ENCODE data around the gene MAML2. TPM values are rescaled to one million over a fixed set of nuclear protein-coding genes. Genes with fewer than 3 reads are reported as not detected.

The MAML2 gene
- total RNA-seq, 1 experiment from 2014 or later = 2.7 TPM

DNA sequence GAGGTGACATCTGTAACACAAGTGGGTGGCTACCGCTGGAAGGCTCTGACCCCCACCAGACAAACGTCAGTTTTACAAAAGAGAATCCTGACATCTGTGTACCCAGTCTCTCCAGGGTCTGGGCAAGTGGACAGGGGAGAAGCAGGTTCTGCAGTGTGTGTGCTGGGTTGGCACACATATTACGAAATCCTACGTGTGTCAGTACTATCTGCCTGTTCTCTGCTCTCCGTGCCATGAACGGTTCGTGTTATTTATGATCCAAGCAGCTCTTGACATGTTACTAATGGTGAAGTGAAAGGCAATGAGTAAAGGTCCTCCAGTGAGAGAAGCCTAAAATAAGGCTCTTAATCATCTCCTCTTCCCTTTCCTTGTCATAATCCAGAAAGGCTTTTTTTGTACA, 217.6 kb downstream of the MAML2 start:
- Mint-ChIP-seq H3K9me3 (no peaks in the 10 kb centered on the region; a peak in 1 of 5 replicates), H3K36me3 (ENCODE audit: insufficient read depth in 1 of 3, low read depth in 3 of 3) (no peaks in the 10 kb centered on the region; a peak in 1 of 7 replicates), H3K4me3 (no peak overlapping the region), H3K27me3 (ENCODE audit: low read depth) (no peaks in the 10 kb centered on the region), H3K4me1 (peaks cover 4 to 11% of the 10 kb centered on the region in 2 experiments; a peak in 3 of 4 replicates), H3K27ac (no peak overlapping the region; a peak in 1 of 7 replicates)
- no peak overlapping the region for H3K4ac ChIP-seq (ENCODE audit: low read depth, low read length)
- no peak overlapping the region for H2BK15ac ChIP-seq (ENCODE audit: low read depth, low read length)
- no peaks in the 10 kb centered on the region for H3K27me3 ChIP-seq (ENCODE audit: insufficient read depth, low read length)
- H3K23me2 ChIP-seq (ENCODE audit: insufficient read length, low read depth, low read length, poor library complexity, severe bottlenecking) = no peaks in the 10 kb centered on the region
- no peak overlapping the region for H2BK20ac ChIP-seq (ENCODE audit: low read depth, low read length, poor library complexity, severe bottlenecking)
- H3K4me1 ChIP-seq (ENCODE audit: insufficient read depth, low read length) = no peaks in the 10 kb centered on the region; the same call in 1 of the 2 replicates
- H2BK5ac ChIP-seq (ENCODE audit: insufficient read length, low read length) = no peak overlapping the region
- no peak overlapping the region for H3K23ac ChIP-seq (ENCODE audit: insufficient read length, low read depth, low read length)
- no peak overlapping the region for H2BK120ac ChIP-seq (ENCODE audit: low read depth, low read length, poor library complexity, severe bottlenecking)
- no CpG with 5 or more reads among the region's 7 CpGs for WGBS (ENCODE audit: extremely low coverage, insufficient read length, low lambda C conversion rate)
- H3T11ph ChIP-seq (ENCODE audit: low read length) = no peak overlapping the region
- no peak overlapping the region for H3K9ac ChIP-seq (ENCODE audit: extremely low read depth, insufficient read length, low read length)
- H3K27ac ChIP-seq (ENCODE audit: insufficient read length, low read depth, low read length) = no peak overlapping the region
- TF ChIP-seq, protein P1, sequence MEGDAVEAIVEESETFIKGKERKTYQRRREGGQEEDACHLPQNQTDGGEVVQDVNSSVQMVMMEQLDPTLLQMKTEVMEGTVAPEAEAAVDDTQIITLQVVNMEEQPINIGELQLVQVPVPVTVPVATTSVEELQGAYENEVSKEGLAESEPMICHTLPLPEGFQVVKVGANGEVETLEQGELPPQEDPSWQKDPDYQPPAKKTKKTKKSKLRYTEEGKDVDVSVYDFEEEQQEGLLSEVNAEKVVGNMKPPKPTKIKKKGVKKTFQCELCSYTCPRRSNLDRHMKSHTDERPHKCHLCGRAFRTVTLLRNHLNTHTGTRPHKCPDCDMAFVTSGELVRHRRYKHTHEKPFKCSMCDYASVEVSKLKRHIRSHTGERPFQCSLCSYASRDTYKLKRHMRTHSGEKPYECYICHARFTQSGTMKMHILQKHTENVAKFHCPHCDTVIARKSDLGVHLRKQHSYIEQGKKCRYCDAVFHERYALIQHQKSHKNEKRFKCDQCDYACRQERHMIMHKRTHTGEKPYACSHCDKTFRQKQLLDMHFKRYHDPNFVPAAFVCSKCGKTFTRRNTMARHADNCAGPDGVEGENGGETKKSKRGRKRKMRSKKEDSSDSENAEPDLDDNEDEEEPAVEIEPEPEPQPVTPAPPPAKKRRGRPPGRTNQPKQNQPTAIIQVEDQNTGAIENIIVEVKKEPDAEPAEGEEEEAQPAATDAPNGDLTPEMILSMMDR (conservative IDR thresholded peaks at IDR 0.05) = no peak
- no peak overlapping the region for H2AFZ ChIP-seq (ENCODE audit: low read length)
- DNase-seq = no peak
- H4K8ac ChIP-seq (replicated peaks; ENCODE audit: insufficient read length, low read depth, low read length) = no peak overlapping the region
- no peaks in the 10 kb centered on the region for H3K79me2 ChIP-seq (ENCODE audit: insufficient read depth, low read length)
- no peaks in the 10 kb centered on the region for H4K20me1 ChIP-seq (ENCODE audit: control insufficient read depth, insufficient read depth, insufficient read length)
- H3K18ac ChIP-seq (ENCODE audit: insufficient read length, low read depth, low read length) = no peak overlapping the region
- H2AK5ac ChIP-seq (ENCODE audit: insufficient read length, low read length) = no peak overlapping the region
- H3K56ac ChIP-seq (ENCODE audit: insufficient read length, low read depth, low read length) = no peak overlapping the region
- H3K79me1 ChIP-seq (ENCODE audit: insufficient read depth, low read depth, low read length, poor library complexity, severe bottlenecking) = no peaks in the 10 kb centered on the region
- no peak overlapping the region for H3K4me2 ChIP-seq (ENCODE audit: insufficient read depth, insufficient read length, low read length)
- no peak overlapping the region for H4K5ac ChIP-seq (ENCODE audit: insufficient read length, low read depth, low read length)
- H4K91ac ChIP-seq (ENCODE audit: insufficient read length, low read depth, low read length) = no peak overlapping the region
- H3K14ac ChIP-seq (ENCODE audit: insufficient read depth, low read length) = no peak overlapping the region; the same call in 1 of the 2 replicates
- H2BK12ac ChIP-seq (ENCODE audit: insufficient read length, low read depth, low read length) = no peak overlapping the region
- no peaks in the 10 kb centered on the region for H3K9me3 ChIP-seq (ENCODE audit: control insufficient read depth, low read depth, low read length)
